ENCODE data around the gene DHODH. TPM values are rescaled to one million over a fixed set of nuclear protein-coding genes. Genes with fewer than 3 reads are reported as not detected.

The DHODH gene
- total and polyA plus RNA-seq, 4 donors: 14.4 to 150 (median 79.4) TPM

- Histone ChIP-seq H3K9ac (ENCODE audit: low read depth in 1 of 2, low read length in 2 of 2) (peak overlapping the region; percentile 3 to 68), H3K27me3 (ENCODE audit: control insufficient read depth in 4 of 4, insufficient read depth in 4 of 4, low read length in 3 of 4) (no peaks in the 10 kb centered on the region), H3K36me3 (ENCODE audit: control insufficient read depth in 4 of 4, insufficient read depth in 3 of 4, low read depth in 1 of 4, low read length in 3 of 4) (peaks cover 0 to 3% (median 0%) of the 10 kb centered on the region in 4 donors), H3K9me3 (ENCODE audit: control insufficient read depth in 4 of 4, low read length in 3 of 4) (no peaks in the 10 kb centered on the region), H3K27ac (ENCODE audit: low read depth in 1 of 2, low read length in 2 of 2) (peak overlapping the region; percentile 88 to 95), H3K4me3 (ENCODE audit: low read depth in 1 of 3, low read length in 3 of 3) (peak overlapping the region; percentile 7 to 73 (median 68)), H3K4me1 (ENCODE audit: control insufficient read depth in 4 of 4, insufficient read depth in 4 of 4, low read length in 3 of 4) (peaks cover 6 to 47% (median 21%) of the 10 kb centered on the region in 4 donors)
- no peak for DNase-seq (ENCODE audit: low spot score)
- 24% methylated on average over 3 of the region's 3 CpGs for WGBS
- peak; percentile 99 to 100 for TF ChIP-seq HNF4A (conservative IDR thresholded peaks at IDR 0.05)
- TF ChIP-seq GABPA (IDR thresholded peaks at IDR 0.05 in 1 of 2, conservative IDR thresholded peaks at IDR 0.05 in 1 of 2): peak in 1 of 2 donors; percentile 24
- TF ChIP-seq SP1 (IDR thresholded peaks at IDR 0.05): peak; percentile 97
- TF ChIP-seq FOXA2 (IDR thresholded peaks at IDR 0.05): peak; percentile 39
- TF ChIP-seq MAX (IDR thresholded peaks at IDR 0.05): peak; percentile 97
- TF ChIP-seq HNF4G (IDR thresholded peaks at IDR 0.05): peak; percentile 98
- peak; percentile 72 for TF ChIP-seq REST (IDR thresholded peaks at IDR 0.05)
- peak; percentile 17 to 52 for TF ChIP-seq RAD21 (IDR thresholded peaks at IDR 0.05)
- TF ChIP-seq JUND (IDR thresholded peaks at IDR 0.05): peak in 1 of 2 donors; percentile 90
- TF ChIP-seq RXRA (IDR thresholded peaks at IDR 0.05): peak; percentile 94 to 95
- TF ChIP-seq FOXA1 (IDR thresholded peaks at IDR 0.05): no peak
- peak; percentile 33 for TF ChIP-seq TAF1 (conservative IDR thresholded peaks at IDR 0.05)
- peak; percentile 81 for TF ChIP-seq ZBTB33 (IDR thresholded peaks at IDR 0.05)
- peak; percentile 83 for TF ChIP-seq YY1 (IDR thresholded peaks at IDR 0.05)
- TF ChIP-seq EGR1 (IDR thresholded peaks at IDR 0.05; ENCODE audit: low read depth in 2 of 2): peak; percentile 53 to 90
- peak; percentile 69 for TF ChIP-seq ATF3 (IDR thresholded peaks at IDR 0.05)
- TF ChIP-seq CTCF (IDR thresholded peaks at IDR 0.05; ENCODE audit: low read depth, low read length, missing input control): no peak
- TF ChIP-seq NR2F2 (IDR thresholded peaks at IDR 0.05): peak; percentile 49
Measured at GRCh38 chr16:72043058-72043457, 34.5 kb downstream of the DHODH start.

Measured in liver (tissue), 9 donors.